Heart left ventricle (tissue), 16 donors: ENCODE measurements around the gene PRDX5. TPM values are rescaled to one million over a fixed set of nuclear protein-coding genes. Genes with fewer than 3 reads are reported as not detected.

Experiments
- ATAC-seq, 4 donors: fragments of 200-7000 bp; cut with Tn5 transposase; one replicate each; pipeline ENCODE4 v1.9.1; 2020 to 2022; ENCODE audit warnings: moderate library complexity in 4 of 4, mild to moderate bottlenecking in 3 of 4, moderate number of reproducible peaks in 1 of 4
- DNase-seq, 5 donors: peaks; one replicate each; pipeline ENCODE4 v3.0.0-alpha.2; 2020
- H3K27ac ChIP-seq, 12 donors: fragments of 200-600 bp; sonication (generic) in 4 of 12; one replicate each; pipeline versions ENCODE4 v1.5.0 to v1.8.0; 2016 to 2022; ENCODE audit warnings: mild to moderate bottlenecking in 2 of 12
- H3K27me3 ChIP-seq, 9 donors: fragments of 200-600 bp; sonication (generic) in 2 of 9; one replicate each; pipeline versions ENCODE4 v1.5.1 to v1.8.0; 2016 to 2022; ENCODE audit warnings: mild to moderate bottlenecking in 3 of 9
- H3K36me3 ChIP-seq, 9 donors: fragments of 200-600 bp; sonication (generic) in 2 of 9; one replicate each; pipeline versions ENCODE4 v1.5.0 to v1.8.0; 2018 to 2022; ENCODE audit warnings: mild to moderate bottlenecking in 2 of 9
- H3K4me1 ChIP-seq, 12 donors: fragments of 200-600 bp; sonication (generic) in 4 of 12; one replicate each; pipeline versions ENCODE4 v1.5.0 to v1.8.0; 2016 to 2022; ENCODE audit warnings: mild to moderate bottlenecking in 3 of 12
- H3K4me3 ChIP-seq, 12 donors: fragments of 200-600 bp; sonication (generic) in 4 of 12; one replicate each; pipeline versions ENCODE4 v1.5.0 to v1.8.0; 2017 to 2022; ENCODE audit warnings: mild to moderate bottlenecking in 9 of 12, moderate library complexity in 4 of 12
- H3K9me3 ChIP-seq, 12 donors: fragments of 200-600 bp; sonication (generic) in 4 of 12; one replicate each; pipeline versions ENCODE4 v1.5.0 to v1.8.0; 2016 to 2022; ENCODE audit warnings: mild to moderate bottlenecking in 1 of 12
- CTCF ChIP-seq, 12 donors: fragments of 200-600 bp; sonication (generic) in 4 of 12; IDR thresholded peaks; one replicate each; pipeline versions ENCODE4 v1.5.0 to v1.8.0; 2018 to 2022; ENCODE audit warnings: antibody characterized with exemption in 12 of 12, mild to moderate bottlenecking in 5 of 12
- POLR2A ChIP-seq, 2 donors: fragments of 450-650 bp; IDR thresholded peaks; one replicate each; pipeline ENCODE4 v1.6.1; 2017; ENCODE audit warnings: antibody characterized with exemption in 2 of 2, mild to moderate bottlenecking in 2 of 2, moderate library complexity in 2 of 2
- WGBS, 4 donors: extraction: QIAGEN DNeasy Blood & Tissue Kit in 2 of 4; methylation state at CpG; one replicate each; pipeline versions ENCODE4 v1.1.5 to v1.1.7; 2013 to 2018; 5-methylcytosine and 5-hydroxymethylcytosine counted together
- intact Hi-C, 10 donors: fragments of 100-400 bp; cut with DNase I; formaldehyde crosslinking; loops; one replicate each; pipeline versions ENCODE4 v1.11.1 to v1.14.2; 2022
- polyA plus RNA-seq, 2 donors: library from polyadenylated mRNA; stranded (reverse); fragments of 200-250 nt; gene quantifications; one replicate each; pipeline ENCODE4 v1.2.3, GENCODE V29; 2013
- total RNA-seq, 9 donors: library from RNA; depleted of rRNA in 2 of 9; stranded (reverse); fragments of >200 nt in 2 of 9; fragmentation: NEBNext Ultra II Directional in 3 of 9; extraction: Animal tissue kit (Norgen Biotek cat#: 25700) in 3 of 9; gene quantifications; one replicate each; pipeline versions ENCODE4 v1.1.0 to v1.2.4, GENCODE V29; 2016 to 2023
- donor health status: ischemic (EF 13 %, LVEDD 7.1; RV severe dilation, severe dysfunction).
- donor health status: healthy with polysubstance abuse.
- donor health status: DM: no; HTN: yes; CAD: no.
- donor health status: DM: no; HTN: no; CAD: no.
- donor health status: ischemic (EF 25% LVEDD 6.9; RV normal size, moderate dysfunction).
- donor health status: ischemic (EF 25% LVEDD 5.7; RV mildly dilated, moderate dysfunction).
- donor health status: healthy.
- donor health status: DM: yes; HTN: yes; CAD: no.
- donor health status: ischemic (EF 35%, LVEDD 5.7; RV mildly dilated, moderate dysfunction).
- donor health status: nonischemic (EF 11% LVEDD 7.7; RV severe dilation, severe dysfunction).
- donor health status: DM: yes; HTN: yes; CAD: no.
- donor health status: PGD.
- donor health status: ischemic (EF 29% LVEDD 5.4; RV normal size, mild dysfunction).
- donor health status: nonischemic (EF 23%, LVEDD 6.1; RV moderate dilation, normal function).

Gene PRDX5
- total and polyA plus RNA-seq, 11 donors, result 220 to 882 (median 294) TPM

- Histone ChIP-seq H3K36me3 (peaks cover 0 to 41% (median 36%) of the 10 kb centered on the region in 9 donors), H3K27me3 (no peaks in the 10 kb centered on the region), H3K27ac (no peak overlapping the region), H3K4me3 (no peak overlapping the region), H3K9me3 (no peaks in the 10 kb centered on the region), H3K4me1 (peaks cover 0 to 25% (median 11%) of the 10 kb centered on the region in 12 donors)
- DNase-seq (peak in 1 of 5 donors; percentile 37), ATAC-seq (no peak)
- 93 to 96% (median 94%) methylated on average over 13 to 15 of the region's 15 CpGs for WGBS, 4 donors
- TF ChIP-seq POLR2A (IDR thresholded peaks at IDR 0.05) (no peak), CTCF (IDR thresholded peaks at IDR 0.05) (no peak)
- intact Hi-C loops, result loop anchor here in 1 of 10 donors (2.0 kb wide), 1 partner anchor 22 kb away; no protein-coding TSS in a partner anchor
Measured at GRCh38 chr11:64275031-64275800, 42.7 kb upstream of the PRDX5 start.

- Histone ChIP-seq H3K4me1 (peaks cover 0 to 25% (median 11%) of the 10 kb centered on the region in 12 donors), H3K9me3 (no peaks in the 10 kb centered on the region), H3K27ac (no peak overlapping the region), H3K27me3 (no peaks in the 10 kb centered on the region), H3K36me3 (peaks cover 0 to 43% (median 36%) of the 10 kb centered on the region in 9 donors), H3K4me3 (no peak overlapping the region)
- TF ChIP-seq CTCF (IDR thresholded peaks at IDR 0.05), result no peak
- TF ChIP-seq POLR2A (IDR thresholded peaks at IDR 0.05), result no peak
- WGBS, 4 donors, result 87 to 96% (median 89%) methylated on average over 2 of the region's 2 CpGs
- ATAC-seq (no peak), DNase-seq (no peak)
- intact Hi-C loops, result loop anchor here in 1 of 10 donors (2.0 kb wide), 1 partner anchor 21 kb away; no protein-coding TSS in a partner anchor
Measured at GRCh38 chr11:64275841-64276240, 42.1 kb upstream of the PRDX5 start.

- 77 to 86% (median 80%) methylated on average over 16 to 17 of the region's 17 CpGs for WGBS, 4 donors
- H3K27me3 ChIP-seq, result no peaks in the 10 kb centered on the region
- TF ChIP-seq CTCF (IDR thresholded peaks at IDR 0.05), result no peak
- TF ChIP-seq POLR2A (IDR thresholded peaks at IDR 0.05), result no peak
- intact Hi-C loops, result no loop called here
- peaks cover 0 to 52% (median 36%) of the 10 kb centered on the region in 9 donors for H3K36me3 ChIP-seq
- no peaks in the 10 kb centered on the region for H3K9me3 ChIP-seq
- DNase-seq, result no peak
- H3K4me3 ChIP-seq, result no peak overlapping the region
- ATAC-seq, result no peak
- H3K27ac ChIP-seq, result no peak overlapping the region
- H3K4me1 ChIP-seq, result peaks cover 0 to 29% (median 12%) of the 10 kb centered on the region in 12 donors
Measured at GRCh38 chr11:64276653-64277431, 41.1 kb upstream of the PRDX5 start.
